HG02852 (cell line): ENCODE data around the gene HOXC11.

Experiments used
- ATAC-seq: cut with Tn5 transposase; IDR thresholded peaks from one replicate; pipeline ENCODE4 v1.9.1; 2021; ENCODE audit warnings: mild to moderate bottlenecking, moderate library complexity; ENCODE audit not compliant: unreplicated experiment

HOXC11 gene

GRCh38 chr12:53972722-53973235, at the start of gene HOXC11:
TSS of gene HOXC11 (plus strand) at chr12:53973126. CDS start at chr12:53973242, 116 bp downstream.
- no peak for ATAC-seq

GRCh38 chr12:53924521-53925405, 48.2 kb upstream of the HOXC11 start:
- ATAC-seq = no peak

- ATAC-seq = no peak
These were observed 45.5 kb upstream of the HOXC11 start for GRCh38 chr12:53927220-53928029.

GRCh38 chr12:53928054-53928835, 44.7 kb upstream of the HOXC11 start:
- ATAC-seq = no peak

GRCh38 chr12:53929527-53929926, 43.4 kb upstream of the HOXC11 start:
- ATAC-seq = no peak

GRCh38 chr12:53930591-53931255, 42.2 kb upstream of the HOXC11 start:
- no peak for ATAC-seq

GRCh38 chr12:53931844-53932581, 40.9 kb upstream of the HOXC11 start:
- ATAC-seq = no peak

GRCh38 chr12:53932915-53933314, 40.0 kb upstream of the HOXC11 start:
- no peak for ATAC-seq

GRCh38 chr12:53935383-53936341, 37.3 kb upstream of the HOXC11 start:
- no peak for ATAC-seq

GRCh38 chr12:53937099-53937498, 35.8 kb upstream of the HOXC11 start:
- ATAC-seq = no peak

- no peak for ATAC-seq
These were observed 35.2 kb upstream of the HOXC11 start for GRCh38 chr12:53937596-53938325.

- ATAC-seq = no peak
These were observed 34.4 kb upstream of the HOXC11 start, which contains the start of gene HOXC13 for GRCh38 chr12:53938326-53939140. TSS of gene HOXC13 (plus strand) at chr12:53938831. CDS start at chr12:53938907, 76 bp downstream.

GRCh38 chr12:53939141-53940108, 33.5 kb upstream of the HOXC11 start:
- ATAC-seq = no peak

- ATAC-seq = no peak
These were observed 32.4 kb upstream of the HOXC11 start for GRCh38 chr12:53940443-53941014.

- ATAC-seq = no peak
These were observed 31.7 kb upstream of the HOXC11 start for GRCh38 chr12:53941187-53941586.
